A549 (cell line): ENCODE data around the gene CASTOR1. TPM values are rescaled to one million over a fixed set of nuclear protein-coding genes. Genes with fewer than 3 reads are reported as not detected.

Experiments
- ATAC-seq, 2 experiments: fragments of 200-7000 bp in 1 of 2; fragments of >200 bp in 1 of 2; cut with Nextera tagmentation in 1 of 2; cut with Tn5 transposase in 1 of 2; 3 replicates each; pipeline versions ENCODE4 v1.8.0 to v1.9.1; 2018 to 2020; ENCODE audit warnings: mild to moderate bottlenecking in 1 of 2, moderate library complexity in 1 of 2
- CTCF ChIA-PET: fragments of 300-600 bp; sonication (Branson Sonifier 250); formaldehyde crosslinking; extraction: SDS; loops from one replicate; lab custom pipeline; 2021; ENCODE audit warnings: antibody characterized with exemption, inconsistent platforms; lab: Yijun Ruan, JAX
- POLR2A ChIA-PET: fragments of 350-600 bp; formaldehyde crosslinking; extraction: SDS; loops from one replicate; lab custom pipeline; 2021; ENCODE audit warnings: antibody characterized with exemption, inconsistent platforms; lab: Yijun Ruan, JAX
- DNase-seq, 2 experiments: peaks; one replicate each; pipeline versions ENCODE4 v3.0.0 to v3.0.0-alpha.2; 2011 to 2016; ENCODE audit warnings: low read depth in 1 of 2, low spot score in 1 of 2
- FAIRE-seq: peaks from 2 replicates; lab custom pipeline; 2011; peaks lifted over from hg19 to GRCh38; lab: Jason Lieb, UNC
- H3K27ac ChIP-seq, 2 experiments: fragments of >200 bp; sonication (Bioruptor Twin); formaldehyde crosslinking; 3 replicates each; pipeline ENCODE4 v1.5.1; 2016 to 2017
- H3K4me1 ChIP-seq: fragments of >200 bp; sonication (Bioruptor Twin); formaldehyde crosslinking; 3 replicates; pipeline ENCODE4 v1.6.1; 2016
- H3K4me2 ChIP-seq: fragments of >200 bp; sonication (Bioruptor Twin); formaldehyde crosslinking; 3 replicates; pipeline ENCODE4 v1.6.1; 2016
- H3K4me3 ChIP-seq: fragments of >200 bp; sonication (Bioruptor Twin); formaldehyde crosslinking; 3 replicates; pipeline ENCODE4 v1.5.1; 2016
- H3K9me3 ChIP-seq: fragments of >200 bp; sonication (Bioruptor Twin); formaldehyde crosslinking; 3 replicates; pipeline ENCODE4 v1.6.1; 2016
- BCL3 ChIP-seq: fragments of >200 bp; sonication (Bioruptor Twin); formaldehyde crosslinking; IDR thresholded peaks from 3 replicates; pipeline ENCODE4 v1.6.1; 2016
- CBX8 ChIP-seq: fragments of 200-600 bp; sonication (generic); IDR thresholded peaks from 2 replicates; pipeline ENCODE4 v1.6.1; 2016
- CHD4 ChIP-seq: fragments of 200-600 bp; sonication (generic); IDR thresholded peaks from 2 replicates; pipeline ENCODE4 v1.6.1; 2016; ENCODE audit warnings: antibody characterized with exemption, mild to moderate bottlenecking, borderline replicate concordance
- EHF ChIP-seq: fragments of 250-450 bp; sonication (Bioruptor Pico); IDR thresholded peaks from 2 replicates; pipeline ENCODE4 v1.5.0; 2020; ENCODE audit warnings: mild to moderate bottlenecking
- ESRRA ChIP-seq: fragments of 150-350 bp; IDR thresholded peaks from 2 replicates; pipeline ENCODE4 v1.6.1; 2014; ENCODE audit warnings: mild to moderate bottlenecking, low read length, borderline replicate concordance
- FOSL2 ChIP-seq, 2 experiments: fragments of 450-650 bp in 1 of 2; fragments of >200 bp in 1 of 2; sonication (Bioruptor Twin) in 1 of 2; formaldehyde crosslinking; IDR thresholded peaks; 2 replicates each; pipeline versions ENCODE4 v1.5.0 to v1.6.1; 2016 to 2020; ENCODE audit warnings: mild to moderate bottlenecking in 1 of 2, moderate library complexity in 1 of 2
- GATA3 ChIP-seq: IDR thresholded peaks from 2 replicates; pipeline ENCODE4 v1.6.1; 2012; ENCODE audit warnings: borderline replicate concordance
- HOXA7 ChIP-seq: fragments of 250-450 bp; sonication (Bioruptor Pico); IDR thresholded peaks from 2 replicates; pipeline ENCODE4 v1.5.0; 2020; ENCODE audit warnings: mild to moderate bottlenecking, moderate library complexity
- HOXB5 ChIP-seq: fragments of 250-450 bp; sonication (Bioruptor Pico); IDR thresholded peaks from 2 replicates; pipeline ENCODE4 v1.5.0; 2020; ENCODE audit warnings: mild to moderate bottlenecking, moderate library complexity
- KDM1A ChIP-seq: fragments of 200-600 bp; sonication (generic); IDR thresholded peaks from 2 replicates; pipeline ENCODE4 v1.6.1; 2016; ENCODE audit warnings: low read depth, mild to moderate bottlenecking
- KDM5A ChIP-seq: fragments of 200-600 bp; sonication (generic); IDR thresholded peaks from 2 replicates; pipeline ENCODE4 v1.6.1; 2016; ENCODE audit warnings: antibody characterized with exemption, mild to moderate bottlenecking
- MYC ChIP-seq: IDR thresholded peaks from 2 replicates; pipeline ENCODE4 v1.6.1; 2012; ENCODE audit warnings: mild to moderate bottlenecking, inconsistent platforms, low read length, improper control_type of control experiment, borderline replicate concordance
- NFE2L2 ChIP-seq: fragments of 150-350 bp; conservative IDR thresholded peaks from 2 replicates; pipeline ENCODE4 v1.6.1; 2014; ENCODE audit warnings: low read length
- REST ChIP-seq: fragments of 200-600 bp; sonication (generic); IDR thresholded peaks from 2 replicates; pipeline ENCODE4 v1.6.1; 2016; ENCODE audit warnings: antibody characterized with exemption, mild to moderate bottlenecking, moderate library complexity
- RFX5 ChIP-seq: fragments of 450-650 bp; IDR thresholded peaks from 2 replicates; pipeline ENCODE4 v1.7.1; 2014; ENCODE audit warnings: antibody characterized with exemption, mild to moderate bottlenecking, moderate library complexity
- SREBF2 ChIP-seq: fragments of 450-650 bp; IDR thresholded peaks from 2 replicates; pipeline ENCODE4 v1.6.1; 2014; ENCODE audit warnings: mild to moderate bottlenecking, moderate library complexity
- TFCP2L1 ChIP-seq: fragments of 250-450 bp; sonication (Bioruptor Pico); IDR thresholded peaks from 2 replicates; pipeline ENCODE4 v1.5.0; 2021; ENCODE audit warnings: mild to moderate bottlenecking
- TP53 ChIP-seq: fragments of 250-450 bp; sonication (Bioruptor Pico); IDR thresholded peaks from 2 replicates; pipeline ENCODE4 v1.5.0; 2021; ENCODE audit warnings: mild to moderate bottlenecking, moderate library complexity
- USF2 ChIP-seq: fragments of 450-650 bp; IDR thresholded peaks from 2 replicates; pipeline ENCODE4 v1.6.1; 2014; ENCODE audit warnings: antibody characterized with exemption
- ZC3H11A ChIP-seq: fragments of 450-650 bp; IDR thresholded peaks from 2 replicates; pipeline ENCODE4 v1.6.1; 2014; ENCODE audit warnings: antibody characterized with exemption, mild to moderate bottlenecking
- ZSCAN20 ChIP-seq: fragments of 250-450 bp; sonication (Bioruptor Pico); IDR thresholded peaks from 2 replicates; pipeline ENCODE4 v1.8.0; 2022; ENCODE audit warnings: mild to moderate bottlenecking, moderate library complexity
- WGBS: methylation state at CpG from one replicate; pipeline ENCODE4 v1.1.6; 2017; ENCODE audit errors: missing lambda C conversion rate; 5-methylcytosine and 5-hydroxymethylcytosine counted together
- polyA plus RNA-seq, 4 experiments: library from polyadenylated mRNA; depleted of rRNA in 3 of 4; stranded (reverse); fragments of >200 nt; fragmentation: RNase III in 1 of 4; extraction: RNeasy Plus Mini Kit Qiagen cat#74134 plus additional on column Dnase treatment in 1 of 4; gene quantifications; 2 replicates in 3 of 4; 3 replicates in 1 of 4; pipeline ENCODE4 v1.2.3, GENCODE V29; 2011 to 2017
- TF ChIP-seq, protein P1 (sequence below): fragments of 250-450 bp; sonication (Bioruptor Pico); IDR thresholded peaks from 2 replicates; pipeline ENCODE4 v1.5.0; 2020; ENCODE audit warnings: low read depth, mild to moderate bottlenecking, moderate library complexity
- TF ChIP-seq, protein P2 (sequence below): fragments of >200 bp; sonication (Bioruptor Twin); formaldehyde crosslinking; IDR thresholded peaks from 3 replicates; pipeline ENCODE4 v1.5.1; 2016
- TF ChIP-seq, protein P3 (sequence below): IDR thresholded peaks from 2 replicates; pipeline ENCODE4 v1.6.1; 2012; ENCODE audit warnings: low read depth, borderline replicate concordance
- TF ChIP-seq, protein P4 (sequence below): IDR thresholded peaks from 2 replicates; pipeline ENCODE4 v1.6.1; 2012

Gene CASTOR1
- polyA plus RNA-seq, 2 of the 4 experiments (the other 2 are of a cell fraction): 4.7 to 12.2 TPM

- Histone ChIP-seq H3K9me3 (no peaks in the 10 kb centered on the region), H3K4me1 (no peaks in the 10 kb centered on the region; the same call in 2 of the 3 replicates), H3K27ac (no peak overlapping the region), H3K4me2 (no peak overlapping the region), H3K4me3 (no peak overlapping the region)
- no peak for DNase-seq
- no peak for FAIRE-seq
- ATAC-seq: no peak; a peak in 1 of 6 replicates
- ChIA-PET CTCF (interaction anchor here (3.5 kb wide), 1 partner anchor 10 kb away, joined by 12 read pairs; no protein-coding TSS in a partner anchor), POLR2A (no interaction called here)
- TF ChIP-seq KDM1A: no peak
- TF ChIP-seq, protein P1, sequence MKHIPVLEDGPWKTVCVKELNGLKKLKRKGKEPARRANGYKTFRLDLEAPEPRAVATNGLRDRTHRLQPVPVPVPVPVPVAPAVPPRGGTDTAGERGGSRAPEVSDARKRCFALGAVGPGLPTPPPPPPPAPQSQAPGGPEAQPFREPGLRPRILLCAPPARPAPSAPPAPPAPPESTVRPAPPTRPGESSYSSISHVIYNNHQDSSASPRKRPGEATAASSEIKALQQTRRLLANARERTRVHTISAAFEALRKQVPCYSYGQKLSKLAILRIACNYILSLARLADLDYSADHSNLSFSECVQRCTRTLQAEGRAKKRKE (CRISPR knock-in tag): no peak
- TF ChIP-seq USF2: no peak
- TF ChIP-seq, protein P2, sequence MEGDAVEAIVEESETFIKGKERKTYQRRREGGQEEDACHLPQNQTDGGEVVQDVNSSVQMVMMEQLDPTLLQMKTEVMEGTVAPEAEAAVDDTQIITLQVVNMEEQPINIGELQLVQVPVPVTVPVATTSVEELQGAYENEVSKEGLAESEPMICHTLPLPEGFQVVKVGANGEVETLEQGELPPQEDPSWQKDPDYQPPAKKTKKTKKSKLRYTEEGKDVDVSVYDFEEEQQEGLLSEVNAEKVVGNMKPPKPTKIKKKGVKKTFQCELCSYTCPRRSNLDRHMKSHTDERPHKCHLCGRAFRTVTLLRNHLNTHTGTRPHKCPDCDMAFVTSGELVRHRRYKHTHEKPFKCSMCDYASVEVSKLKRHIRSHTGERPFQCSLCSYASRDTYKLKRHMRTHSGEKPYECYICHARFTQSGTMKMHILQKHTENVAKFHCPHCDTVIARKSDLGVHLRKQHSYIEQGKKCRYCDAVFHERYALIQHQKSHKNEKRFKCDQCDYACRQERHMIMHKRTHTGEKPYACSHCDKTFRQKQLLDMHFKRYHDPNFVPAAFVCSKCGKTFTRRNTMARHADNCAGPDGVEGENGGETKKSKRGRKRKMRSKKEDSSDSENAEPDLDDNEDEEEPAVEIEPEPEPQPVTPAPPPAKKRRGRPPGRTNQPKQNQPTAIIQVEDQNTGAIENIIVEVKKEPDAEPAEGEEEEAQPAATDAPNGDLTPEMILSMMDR: no peak
- TF ChIP-seq NFE2L2: no peak
- TF ChIP-seq ESRRA: no peak
- no peak for TF ChIP-seq KDM5A
- TF ChIP-seq CHD4: no peak
- no peak for TF ChIP-seq ZSCAN20 (CRISPR knock-in tag)
- no peak for TF ChIP-seq GATA3
- TF ChIP-seq HOXA7 (CRISPR knock-in tag): no peak
- TF ChIP-seq BCL3: no peak
- TF ChIP-seq RFX5: no peak
- TF ChIP-seq CBX8: no peak
- TF ChIP-seq, protein P3, sequence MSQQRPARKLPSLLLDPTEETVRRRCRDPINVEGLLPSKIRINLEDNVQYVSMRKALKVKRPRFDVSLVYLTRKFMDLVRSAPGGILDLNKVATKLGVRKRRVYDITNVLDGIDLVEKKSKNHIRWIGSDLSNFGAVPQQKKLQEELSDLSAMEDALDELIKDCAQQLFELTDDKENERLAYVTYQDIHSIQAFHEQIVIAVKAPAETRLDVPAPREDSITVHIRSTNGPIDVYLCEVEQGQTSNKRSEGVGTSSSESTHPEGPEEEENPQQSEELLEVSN: no peak
- TF ChIP-seq, protein P4, sequence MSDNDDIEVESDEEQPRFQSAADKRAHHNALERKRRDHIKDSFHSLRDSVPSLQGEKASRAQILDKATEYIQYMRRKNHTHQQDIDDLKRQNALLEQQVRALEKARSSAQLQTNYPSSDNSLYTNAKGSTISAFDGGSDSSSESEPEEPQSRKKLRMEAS: no peak
- no peak for TF ChIP-seq MYC
- TF ChIP-seq TFCP2L1 (CRISPR knock-in tag): no peak
- TF ChIP-seq EHF (CRISPR knock-in tag): no peak
- WGBS: 90% methylated on average over 5 of the region's 9 CpGs
These were observed 8.8 kb upstream of the CASTOR1 start for GRCh38 chr22:30297991-30298701.

GRCh38 chr22:30297276-30297990 lies 8.1 kb upstream of the CASTOR1 start:
- no peak for DNase-seq
- ChIA-PET CTCF (interaction anchor here (3.5 kb wide), 1 partner anchor 10 kb away, joined by 12 read pairs; no protein-coding TSS in a partner anchor), POLR2A (no interaction called here)
- Histone ChIP-seq H3K9me3 (no peaks in the 10 kb centered on the region), H3K4me2 (no peak overlapping the region), H3K4me3 (no peak overlapping the region), H3K27ac (no peak overlapping the region), H3K4me1 (no peaks in the 10 kb centered on the region; the same call in 2 of the 3 replicates)
- 92% methylated on average over 11 of the region's 11 CpGs for WGBS
- ATAC-seq: no peak
- FAIRE-seq: no peak
- TF ChIP-seq RFX5 (no peak), ZC3H11A (no peak), HOXB5 (no peak), KDM1A (no peak), SREBF2 (no peak), TP53 (CRISPR knock-in tag) (no peak), MYC (no peak), FOSL2 (IDR thresholded peaks at IDR 0.05) (no peak), FOSL2 (CRISPR knock-in tag; IDR thresholded peaks at IDR 0.05) (no peak), REST (no peak), TFCP2L1 (CRISPR knock-in tag) (no peak), ZSCAN20 (CRISPR knock-in tag) (no peak)
